HFFc6 (cell line): Measurements from ENCODE around the gene TBC1D4. TPM values are rescaled to one million over a fixed set of nuclear protein-coding genes. Genes with fewer than 3 reads are reported as not detected.

ENCODE experiments used
- DNase-seq: peaks from one replicate; pipeline ENCODE4 v3.0.0-alpha.2; 2018
- H3K27ac Mint-ChIP-seq: 2 replicates; pipeline ENCODE4 v1.8.0; 2020; ENCODE audit warnings: mild to moderate bottlenecking, mixed read lengths
- H3K27me3 Mint-ChIP-seq: 2 replicates; pipeline ENCODE4 v1.8.0; 2021; ENCODE audit warnings: mild to moderate bottlenecking, moderate library complexity, mixed read lengths; ENCODE audit not compliant: insufficient read depth
- H3K36me3 Mint-ChIP-seq: 2 replicates; pipeline ENCODE4 v1.8.0; 2021; ENCODE audit warnings: low read depth, mixed read lengths
- H3K4me1 Mint-ChIP-seq: 2 replicates; pipeline ENCODE4 v1.8.0; 2020; ENCODE audit warnings: low read depth, mixed read lengths
- H3K4me3 Mint-ChIP-seq: 2 replicates; pipeline ENCODE4 v1.8.0; 2020; ENCODE audit warnings: mild to moderate bottlenecking, moderate library complexity, mixed read lengths
- H3K9me3 Mint-ChIP-seq: 2 replicates; pipeline ENCODE4 v1.8.0; 2020; ENCODE audit warnings: mild to moderate bottlenecking, mixed read lengths
- total RNA-seq, 6 experiments: library from RNA; stranded (reverse); fragmentation: NEBNext Ultra II Directional; extraction: Animal tissue kit (Norgen Biotek cat#: 25700); gene quantifications; 2 replicates in 1 of 6; 3 replicates in 5 of 6; pipeline ENCODE4 v1.2.3, GENCODE V29; 2021
- TF ChIP-seq, protein P1 (sequence below): fragments of 200-600 bp; sonication (generic); IDR thresholded peaks from 2 replicates; pipeline ENCODE4 v1.5.0; 2021; ENCODE audit warnings: antibody characterized with exemption, mild to moderate bottlenecking

Gene TBC1D4
- total RNA-seq, 6 experiments from 2014 or later: 13.6 to 20.6 (median 16.6) TPM

DNA sequence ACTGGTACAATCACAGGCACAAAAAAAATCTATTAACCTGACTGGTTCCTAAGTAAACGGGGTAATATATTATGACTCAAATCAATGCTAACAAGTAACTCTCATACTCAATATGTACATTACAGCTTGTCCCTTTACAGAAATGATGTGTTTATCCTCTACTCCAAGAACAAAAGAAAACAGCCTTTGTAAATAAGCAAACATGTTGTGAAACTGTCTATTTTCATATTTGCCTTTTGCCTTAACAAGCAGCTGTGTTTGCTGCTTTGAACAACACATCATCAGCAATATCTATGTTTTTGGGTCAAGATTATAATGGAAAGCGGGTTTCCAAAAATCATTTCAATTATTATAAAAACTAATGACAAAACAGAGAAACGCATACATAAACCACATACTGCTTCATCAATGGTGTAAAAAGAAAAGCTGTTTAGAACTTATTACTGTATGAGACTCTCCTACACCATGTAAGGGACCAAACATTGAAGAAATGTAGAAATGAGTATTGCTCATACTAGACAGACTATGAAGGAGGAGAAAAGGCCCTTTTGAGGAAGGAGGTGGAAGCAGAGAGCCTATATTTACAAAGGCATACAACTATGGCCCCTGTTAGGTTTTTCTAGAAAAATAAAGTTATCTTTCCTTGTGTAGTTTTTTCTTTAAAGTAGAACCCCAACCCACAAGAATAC is 14.8 kb downstream of the TBC1D4 start:
- TF ChIP-seq, protein P1, sequence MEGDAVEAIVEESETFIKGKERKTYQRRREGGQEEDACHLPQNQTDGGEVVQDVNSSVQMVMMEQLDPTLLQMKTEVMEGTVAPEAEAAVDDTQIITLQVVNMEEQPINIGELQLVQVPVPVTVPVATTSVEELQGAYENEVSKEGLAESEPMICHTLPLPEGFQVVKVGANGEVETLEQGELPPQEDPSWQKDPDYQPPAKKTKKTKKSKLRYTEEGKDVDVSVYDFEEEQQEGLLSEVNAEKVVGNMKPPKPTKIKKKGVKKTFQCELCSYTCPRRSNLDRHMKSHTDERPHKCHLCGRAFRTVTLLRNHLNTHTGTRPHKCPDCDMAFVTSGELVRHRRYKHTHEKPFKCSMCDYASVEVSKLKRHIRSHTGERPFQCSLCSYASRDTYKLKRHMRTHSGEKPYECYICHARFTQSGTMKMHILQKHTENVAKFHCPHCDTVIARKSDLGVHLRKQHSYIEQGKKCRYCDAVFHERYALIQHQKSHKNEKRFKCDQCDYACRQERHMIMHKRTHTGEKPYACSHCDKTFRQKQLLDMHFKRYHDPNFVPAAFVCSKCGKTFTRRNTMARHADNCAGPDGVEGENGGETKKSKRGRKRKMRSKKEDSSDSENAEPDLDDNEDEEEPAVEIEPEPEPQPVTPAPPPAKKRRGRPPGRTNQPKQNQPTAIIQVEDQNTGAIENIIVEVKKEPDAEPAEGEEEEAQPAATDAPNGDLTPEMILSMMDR: no peak
- H3K4me1 Mint-ChIP-seq: peaks cover 19% of the 10 kb centered on the region
- DNase-seq: no peak
- no peak overlapping the region for H3K27ac Mint-ChIP-seq
- peaks cover 3% of the 10 kb centered on the region for H3K27me3 Mint-ChIP-seq
- no peak overlapping the region for H3K4me3 Mint-ChIP-seq
- H3K36me3 Mint-ChIP-seq: peaks cover 38% of the 10 kb centered on the region
- H3K9me3 Mint-ChIP-seq: peaks cover 9% of the 10 kb centered on the region

DNA sequence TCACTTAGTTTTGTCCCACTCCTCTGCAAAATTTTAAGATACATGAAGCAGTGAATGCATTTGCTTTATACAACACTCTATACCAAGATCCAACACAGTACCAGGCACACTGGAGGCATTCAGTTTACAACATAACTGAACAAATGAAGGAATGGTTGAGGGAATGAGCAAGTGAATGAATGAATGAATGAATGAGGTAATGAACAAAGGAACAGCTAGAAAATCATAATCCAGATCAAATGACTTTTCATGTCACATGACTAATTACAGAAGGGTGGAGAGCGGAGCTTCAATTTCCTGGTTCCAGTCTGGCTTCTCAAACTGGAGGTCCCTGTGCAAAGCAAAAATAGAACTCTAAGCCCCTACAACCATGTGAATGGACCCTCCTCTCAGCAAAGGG is 16.7 kb downstream of the TBC1D4 start:
- TF ChIP-seq, protein P1: no peak
- H3K27ac Mint-ChIP-seq: no peak overlapping the region
- peaks cover 38% of the 10 kb centered on the region for H3K36me3 Mint-ChIP-seq
- no peak for DNase-seq
- H3K9me3 Mint-ChIP-seq: peaks cover 9% of the 10 kb centered on the region
- H3K27me3 Mint-ChIP-seq: peaks cover 3% of the 10 kb centered on the region
- peaks cover 38% of the 10 kb centered on the region for H3K4me1 Mint-ChIP-seq
- H3K4me3 Mint-ChIP-seq: no peak overlapping the region

DNA sequence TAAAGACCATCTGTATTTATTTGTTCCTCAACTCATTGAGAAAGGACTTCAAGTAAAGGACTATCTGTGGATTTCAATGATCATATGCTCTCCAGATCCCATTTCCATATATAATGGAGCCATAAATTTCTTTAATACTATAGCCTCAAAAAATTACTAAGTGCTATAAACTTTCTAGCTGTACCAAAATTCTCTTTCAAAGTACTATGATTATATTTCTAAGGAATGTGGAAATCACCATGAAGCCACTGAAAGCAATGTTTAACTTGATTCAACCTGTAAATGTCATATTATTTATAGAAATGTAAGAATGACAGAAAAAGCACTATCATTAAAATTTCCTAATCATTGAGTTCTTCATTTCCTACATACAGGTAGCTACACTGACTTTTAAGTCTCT is 20.7 kb downstream of the TBC1D4 start:
- no peak overlapping the region for H3K27ac Mint-ChIP-seq
- no peak for DNase-seq
- H3K4me3 Mint-ChIP-seq: no peak overlapping the region
- H3K9me3 Mint-ChIP-seq: peaks cover 9% of the 10 kb centered on the region
- H3K4me1 Mint-ChIP-seq: peaks cover 31% of the 10 kb centered on the region
- peaks cover 3% of the 10 kb centered on the region for H3K27me3 Mint-ChIP-seq
- H3K36me3 Mint-ChIP-seq: peaks cover 35% of the 10 kb centered on the region
- TF ChIP-seq, protein P1: no peak

DNA sequence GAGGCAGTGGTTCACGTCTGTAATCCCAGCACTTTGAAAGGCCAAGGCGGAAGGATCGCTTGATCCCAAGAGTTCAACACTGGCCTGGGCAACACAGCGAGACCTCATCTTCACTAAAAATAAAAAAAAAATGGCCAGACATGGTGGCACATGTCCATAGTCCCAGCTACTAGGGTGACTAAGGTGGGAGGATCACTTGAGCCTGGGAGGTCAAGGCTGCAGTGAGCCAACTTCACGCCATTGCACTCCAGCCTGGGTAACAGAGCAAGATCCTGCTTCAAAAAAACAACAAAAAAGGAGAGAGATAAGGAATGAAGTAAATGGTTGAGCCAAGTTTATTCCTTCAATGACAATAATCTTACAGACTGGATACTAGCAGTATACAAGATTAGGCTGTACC is 21.3 kb downstream of the TBC1D4 start:
- Mint-ChIP-seq H3K4me1 (peaks cover 37% of the 10 kb centered on the region), H3K27me3 (peaks cover 3% of the 10 kb centered on the region), H3K27ac (no peak overlapping the region), H3K36me3 (peaks cover 31% of the 10 kb centered on the region), H3K4me3 (no peak overlapping the region), H3K9me3 (peaks cover 9% of the 10 kb centered on the region)
- TF ChIP-seq, protein P1: no peak
- no peak for DNase-seq

DNA sequence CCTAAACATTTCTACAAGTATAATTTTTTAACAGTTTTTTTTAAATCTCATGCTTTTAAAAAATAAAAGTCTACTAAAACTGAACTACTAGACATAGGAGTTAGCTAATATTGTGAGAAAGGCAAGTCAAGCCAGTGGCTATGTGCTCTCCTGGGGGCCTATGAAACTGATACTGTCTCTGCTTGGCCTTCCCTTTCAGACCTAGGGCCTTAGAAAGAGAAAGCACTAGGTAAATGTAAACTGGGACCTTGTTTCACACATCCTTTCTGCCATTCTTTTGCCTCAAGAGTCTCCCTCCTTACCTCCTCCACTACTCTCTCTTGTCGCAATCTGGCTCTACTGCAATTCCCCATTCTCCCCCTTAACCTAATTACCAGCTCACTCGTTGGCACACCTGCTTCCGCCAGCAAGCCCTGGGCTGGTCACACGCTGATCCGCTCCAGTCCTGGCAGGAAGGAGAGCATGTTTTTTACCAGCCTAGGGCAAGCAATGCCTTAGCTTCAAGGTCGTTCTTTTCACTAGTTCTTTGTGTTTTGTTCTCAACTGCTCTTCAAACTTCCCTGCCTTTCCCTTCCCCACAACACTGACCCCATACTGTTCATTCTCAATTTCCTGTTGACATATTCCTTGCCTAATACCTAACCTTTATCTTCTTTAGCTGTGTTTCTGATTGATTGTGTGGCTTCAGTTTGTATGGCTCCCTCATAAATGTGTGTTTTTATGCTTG is 23.1 kb downstream of the TBC1D4 start:
- peaks cover 15% of the 10 kb centered on the region for H3K36me3 Mint-ChIP-seq
- no peaks in the 10 kb centered on the region; the same call in 1 of the 2 replicates for H3K27me3 Mint-ChIP-seq
- H3K27ac Mint-ChIP-seq: no peak overlapping the region
- H3K4me3 Mint-ChIP-seq: no peak overlapping the region
- H3K4me1 Mint-ChIP-seq: peaks cover 38% of the 10 kb centered on the region
- TF ChIP-seq, protein P1: no peak
- no peaks in the 10 kb centered on the region; the same call in 1 of the 2 replicates for H3K9me3 Mint-ChIP-seq
- no peak for DNase-seq
